Raji (cell line): ENCODE data around the gene IFNG.

ENCODE experiments used
- POLR2A ChIP-seq: IDR thresholded peaks from 2 replicates; pipeline ENCODE4 v1.6.1; 2011; ENCODE audit warnings: low read depth, low read length, control low read depth; ENCODE audit not compliant: insufficient read depth

The IFNG gene

GRCh38 chr12:68109001-68109400 lies 50.5 kb downstream of the IFNG start:
- TF ChIP-seq POLR2A = no peak

DNA sequence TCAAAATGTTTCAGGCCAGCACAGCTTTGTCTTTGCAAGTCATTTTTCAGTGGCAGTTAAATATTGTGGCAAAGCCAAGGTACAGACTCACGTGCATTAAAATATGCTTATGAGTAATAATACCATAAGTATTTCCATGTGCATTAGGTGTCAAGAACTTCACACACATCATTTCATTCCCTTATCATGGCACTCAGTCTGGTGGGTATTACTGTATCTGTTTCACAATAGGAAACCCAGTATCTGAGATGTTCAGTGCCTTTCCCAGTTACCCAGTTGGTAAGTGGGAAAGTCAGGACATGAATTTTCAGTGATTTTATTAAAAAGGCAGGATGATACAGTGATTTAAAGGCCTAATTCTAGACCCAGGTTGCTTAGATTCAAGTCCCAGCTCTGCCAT lies 52.9 kb downstream of the IFNG start:
- TF ChIP-seq POLR2A = no peak

- no peak for TF ChIP-seq POLR2A
Measured at GRCh38 chr12:68106160-68106559, 53.4 kb downstream of the IFNG start.
